ENCODE measurements around the gene SLC22A5. TPM values are rescaled to one million over a fixed set of nuclear protein-coding genes. Genes with fewer than 3 reads are reported as not detected.

Gene SLC22A5
- total and polyA plus RNA-seq, 9 of the 15 experiments (the other 6 are each of a cell fraction or from before 2014, with no cell fraction given): 3.0 to 16.6 (median 8.3) TPM

- H3K4me2 ChIP-seq (ENCODE audit: insufficient read depth, low read length): no peak overlapping the region
- no peaks in the 10 kb centered on the region for H4K20me1 ChIP-seq (replicated peaks; ENCODE audit: control insufficient read depth, insufficient read depth, low read length)
- H3K79me2 ChIP-seq (ENCODE audit: control insufficient read depth, insufficient read depth, low read length): no peaks in the 10 kb centered on the region
- H2AFZ ChIP-seq (ENCODE audit: low read depth, low read length): no peak overlapping the region
- intact Hi-C loops (cut with micrococcal nuclease): no loop called here
- ATAC-seq (no peak; the same call in 2 of the 3 replicates), FAIRE-seq (peak; percentile 29), DNase-seq (ENCODE audit: extremely low read depth in 1 of 4, low spot score in 3 of 4) (no peak)
- H3K27ac ChIP-seq (ENCODE audit: extremely low read depth, low read depth, low read length): no peak overlapping the region
- CTCF ChIA-PET (ENCODE audit: low intra/inter-chr PET ratio): no interaction called here
- TF ChIP-seq MEIS2 (IDR thresholded peaks at IDR 0.05; ENCODE audit: partially characterized antibody): peak; percentile 39
- TF ChIP-seq GATA2 (CRISPR knock-in tag; IDR thresholded peaks at IDR 0.05): peak; percentile 49; the same call in 1 of the 2 replicates
- TF ChIP-seq ZNF347 (CRISPR knock-in tag; IDR thresholded peaks at IDR 0.05; ENCODE audit: low read depth): no peak
- no peak for TF ChIP-seq SP1 (CRISPR knock-in tag; IDR thresholded peaks at IDR 0.05)
- TF ChIP-seq SAP30 (IDR thresholded peaks at IDR 0.05; ENCODE audit: borderline replicate concordance, insufficient read depth, low read depth, low read length, poor library complexity, severe bottlenecking): no peak
- TF ChIP-seq ZFX (CRISPR knock-in tag; IDR thresholded peaks at IDR 0.05): no peak
- no peak for TF ChIP-seq RNF2 (IDR thresholded peaks at IDR 0.05)
- TF ChIP-seq CREB5 (CRISPR knock-in tag; IDR thresholded peaks at IDR 0.05): no peak
- no peak for TF ChIP-seq TEAD2 (tag; IDR thresholded peaks at IDR 0.05)
- no peak overlapping the region for H3K4me3 ChIP-seq
- no peaks in the 10 kb centered on the region; a peak in 1 of 5 replicates for H3K4me1 ChIP-seq (replicated peaks in 1 of 2; ENCODE audit: control insufficient read depth in 2 of 2, insufficient read depth in 2 of 2, low read length in 2 of 2)
- no TSS peak for BruUV-seq (replicated peaks)
- POLR2A ChIA-PET: interaction anchor here (1.0 to 3.3 kb wide), 3 partner anchors 9 to 94 kb away, joined by 5 to 11 read pairs (median 8); partner anchors contain the start of gene IRF1
- H3K9me1 ChIP-seq (ENCODE audit: control insufficient read depth, insufficient read depth, low read length): no peaks in the 10 kb centered on the region
- H3K9me3 ChIP-seq (replicated peaks; ENCODE audit: control insufficient read depth, insufficient read depth, low read depth, low read length): no peaks in the 10 kb centered on the region
- WGBS (ENCODE audit: insufficient coverage, low coverage, missing lambda C conversion rate): 8% methylated on average over 1 of the region's 1 CpG
- H3K36me3 ChIP-seq (ENCODE audit: control insufficient read depth, insufficient read depth, low read length): peaks cover 31% of the 10 kb centered on the region; the same call in 2 of the 3 replicates
- in situ Hi-C loops (cut with MboI): loop anchor here (25.0 kb wide), 1 partner anchor 334 kb away; the partner anchor contains the start of genes CSF2 and IL3
- no peaks in the 10 kb centered on the region for H3K27me3 ChIP-seq (ENCODE audit: control insufficient read depth in 2 of 2, insufficient read depth in 2 of 2, low read length in 2 of 2)
- H3K9ac ChIP-seq (ENCODE audit: insufficient read depth in 1 of 2, low read depth in 2 of 2, low read length in 2 of 2): no peak overlapping the region; a peak in 1 of 4 replicates
Observed at GRCh38 chr5:132396589-132397031, 27.1 kb downstream of the SLC22A5 start.
